Measurements from ENCODE around the gene PCNA. TPM values are rescaled to one million over a fixed set of nuclear protein-coding genes. Genes with fewer than 3 reads are reported as not detected.
A peak's percentile ranks its signal among the peaks of the same experiment; 100 is the strongest.

PCNA gene
- total RNA-seq, 4 donors from 2014 or later, result 25.0 to 37.8 (median 35.9) TPM

GRCh38 chr20:5143851-5144250 is 24.1 kb upstream of the PCNA start:
- no peak for DNase-seq (ENCODE audit: extremely low spot score)
- H3K4me3 ChIP-seq, result no peak overlapping the region
- H3K36me3 ChIP-seq, result peaks cover 0 to 3% (median 0%) of the 10 kb centered on the region in 4 donors
- 95% methylated on average over 5 of the region's 5 CpGs for WGBS
- intact Hi-C loops (cut with DNase I), result no loop called here
- peak overlapping the region in 2 of 4 donors; percentile 22 to 25 for H3K27ac ChIP-seq (replicated peaks in 1 of 4)
- H3K9me3 ChIP-seq, result no peaks in the 10 kb centered on the region
- H3K4me1 ChIP-seq, result peaks cover 88 to 97% (median 93%) of the 10 kb centered on the region in 4 donors
- no peaks in the 10 kb centered on the region for H3K27me3 ChIP-seq
- TF ChIP-seq CTCF (IDR thresholded peaks at IDR 0.05) (no peak), POLR2AphosphoS5 (IDR thresholded peaks at IDR 0.05) (no peak), POLR2A (IDR thresholded peaks at IDR 0.05; ENCODE audit: low read depth) (no peak), EP300 (IDR thresholded peaks at IDR 0.05) (no peak)

- Histone ChIP-seq H3K9me3 (no peaks in the 10 kb centered on the region), H3K36me3 (peaks cover 0 to 3% (median 0%) of the 10 kb centered on the region in 4 donors), H3K4me1 (peaks cover 71 to 83% (median 78%) of the 10 kb centered on the region in 4 donors), H3K4me3 (no peak overlapping the region), H3K27me3 (no peaks in the 10 kb centered on the region), H3K27ac (replicated peaks in 1 of 4) (peak overlapping the region in 2 of 4 donors; percentile 16 to 27)
- 37% methylated on average over 2 of the region's 2 CpGs for WGBS
- no peak for DNase-seq (ENCODE audit: extremely low spot score)
- no peak for TF ChIP-seq CTCF (IDR thresholded peaks at IDR 0.05)
- TF ChIP-seq POLR2A (IDR thresholded peaks at IDR 0.05; ENCODE audit: low read depth), result no peak
- TF ChIP-seq POLR2AphosphoS5 (IDR thresholded peaks at IDR 0.05), result no peak
- no peak for TF ChIP-seq EP300 (IDR thresholded peaks at IDR 0.05)
- intact Hi-C loops (cut with DNase I), result no loop called here
These were observed 21.9 kb upstream of the PCNA start for GRCh38 chr20:5141615-5142014.

- H3K36me3 ChIP-seq, result peaks cover 0 to 3% (median 0%) of the 10 kb centered on the region in 4 donors
- no peak overlapping the region for H3K4me3 ChIP-seq
- peaks cover 74 to 83% (median 82%) of the 10 kb centered on the region in 4 donors for H3K4me1 ChIP-seq
- no peak for DNase-seq (ENCODE audit: extremely low spot score)
- no peak overlapping the region for H3K27ac ChIP-seq (replicated peaks in 1 of 4)
- no peaks in the 10 kb centered on the region for H3K9me3 ChIP-seq
- TF ChIP-seq CTCF (IDR thresholded peaks at IDR 0.05) (no peak), POLR2AphosphoS5 (IDR thresholded peaks at IDR 0.05) (no peak), EP300 (IDR thresholded peaks at IDR 0.05) (no peak), POLR2A (IDR thresholded peaks at IDR 0.05; ENCODE audit: low read depth) (no peak)
- intact Hi-C loops (cut with DNase I), result no loop called here
- H3K27me3 ChIP-seq, result no peaks in the 10 kb centered on the region
These were observed 20.4 kb upstream of the PCNA start for GRCh38 chr20:5140195-5140594.

- Histone ChIP-seq H3K9me3 (no peaks in the 10 kb centered on the region), H3K4me1 (peaks cover 69 to 84% (median 73%) of the 10 kb centered on the region in 4 donors), H3K36me3 (no peaks in the 10 kb centered on the region), H3K27ac (replicated peaks in 1 of 4) (peak overlapping the region; percentile 75 to 99 (median 98)), H3K4me3 (no peak overlapping the region), H3K27me3 (no peaks in the 10 kb centered on the region)
- intact Hi-C loops (cut with DNase I), result no loop called here
- no peak for DNase-seq (ENCODE audit: extremely low spot score)
- WGBS, result 63% methylated on average over 4 of the region's 4 CpGs
- TF ChIP-seq CTCF (IDR thresholded peaks at IDR 0.05) (no peak), POLR2A (IDR thresholded peaks at IDR 0.05; ENCODE audit: low read depth) (no peak), EP300 (IDR thresholded peaks at IDR 0.05) (no peak), POLR2AphosphoS5 (IDR thresholded peaks at IDR 0.05) (no peak)
These were observed 16.3 kb upstream of the PCNA start for GRCh38 chr20:5136096-5136495.

Measured in esophagus muscularis mucosa (tissue), 4 donors.